Spleen (tissue), 11 donors: ENCODE data around the gene GIGYF2. TPM values are rescaled to one million over a fixed set of nuclear protein-coding genes. Genes with fewer than 3 reads are reported as not detected.
"Not testable (repeated sequence)": the region's sequence is repeated elsewhere in the genome, so short reads cannot be mapped to it uniquely, and the experiment has no call there.

ENCODE experiments used
- DNase-seq: peaks from one replicate; pipeline ENCODE4 v3.0.0-alpha.2; 2020
- H3K27ac ChIP-seq, 8 donors: fragments of 200-600 bp; sonication (generic) in 7 of 8; 1 replicate in 4 of 8; 2 replicates in 4 of 8; pipeline versions ENCODE4 v1.5.0 to v1.8.0; 2016 to 2021; ENCODE audit warnings: inconsistent platforms in 4 of 8, mild to moderate bottlenecking in 4 of 8, moderate library complexity in 1 of 8
- H3K27me3 ChIP-seq, 7 donors: fragments of 200-600 bp; sonication (generic) in 6 of 7; replicated peaks in 1 of 7; 1 replicate in 4 of 7; 2 replicates in 3 of 7; pipeline versions ENCODE4 v1.5.0 to v1.8.0; 2016 to 2021; ENCODE audit warnings: inconsistent platforms in 3 of 7, mild to moderate bottlenecking in 1 of 7
- H3K36me3 ChIP-seq, 6 donors: fragments of 200-600 bp; sonication (generic) in 5 of 6; 1 replicate in 4 of 6; 2 replicates in 2 of 6; pipeline versions ENCODE4 v1.5.0 to v1.8.0; 2016 to 2021; ENCODE audit warnings: inconsistent platforms in 2 of 6
- H3K4me1 ChIP-seq, 6 donors: fragments of 200-600 bp; sonication (generic) in 5 of 6; 1 replicate in 3 of 6; 2 replicates in 3 of 6; pipeline versions ENCODE4 v1.5.0 to v1.8.0; 2016 to 2021; ENCODE audit warnings: inconsistent platforms in 3 of 6
- H3K4me3 ChIP-seq, 8 donors: fragments of 200-600 bp; sonication (generic) in 7 of 8; 1 replicate in 4 of 8; 2 replicates in 4 of 8; pipeline versions ENCODE4 v1.5.0 to v1.8.0; 2016 to 2021; ENCODE audit warnings: inconsistent platforms in 4 of 8, mild to moderate bottlenecking in 4 of 8, moderate library complexity in 2 of 8
- H3K9me3 ChIP-seq, 8 donors: fragments of 200-600 bp; sonication (generic) in 7 of 8; 1 replicate in 4 of 8; 2 replicates in 4 of 8; pipeline versions ENCODE4 v1.5.0 to v1.8.0; 2016 to 2021; ENCODE audit warnings: inconsistent platforms in 4 of 8
- CTCF ChIP-seq, 11 experiments: fragments of 200-600 bp in 7 of 11; fragments of 450-650 bp in 4 of 11; sonication (generic) in 4 of 11; IDR thresholded peaks in 8 of 11; conservative IDR thresholded peaks in 3 of 11; 1 replicate in 7 of 11; 2 replicates in 4 of 11; pipeline versions ENCODE4 v1.4.0 to v1.8.0; 2016 to 2021; ENCODE audit warnings: antibody characterized with exemption in 11 of 11, inconsistent platforms in 4 of 11, mild to moderate bottlenecking in 1 of 11
- POLR2A ChIP-seq, 3 donors: fragments of 450-650 bp; IDR thresholded peaks; one replicate each; pipeline ENCODE4 v1.5.1; 2017; ENCODE audit warnings: antibody characterized with exemption in 3 of 3, mild to moderate bottlenecking in 1 of 3
- POLR2AphosphoS5 ChIP-seq, 3 donors: sonication (generic); formaldehyde crosslinking; IDR thresholded peaks; one replicate each; pipeline ENCODE4 v1.5.1; 2017; ENCODE audit warnings: antibody characterized with exemption in 3 of 3
- WGBS, 5 donors: extraction: QIAGEN DNeasy Blood & Tissue Kit in 3 of 5; methylation state at CpG; one replicate each; pipeline versions ENCODE4 v1.1.5 to v1.1.7; 2013 to 2018; 5-methylcytosine and 5-hydroxymethylcytosine counted together
- intact Hi-C: fragments of 100-400 bp; cut with DNase I; formaldehyde crosslinking; loops from one replicate; pipeline ENCODE4 v1.15.0; 2023; ENCODE audit warnings: low total_unique reads
- polyA plus RNA-seq, 3 donors: library from polyadenylated mRNA; stranded (reverse); fragments of 200-250 nt; gene quantifications; one replicate each; pipeline ENCODE4 v1.2.1, GENCODE V29; 2013
- total RNA-seq, 7 donors: library from RNA; depleted of rRNA in 3 of 7; stranded (reverse); fragments of >200 nt in 3 of 7; fragmentation: NEBNext Ultra II Directional in 4 of 7; extraction: Animal tissue kit (Norgen Biotek cat#: 25700) in 4 of 7; gene quantifications; one replicate each; pipeline versions ENCODE4 v1.1.0 to v1.2.1, GENCODE V29; 2016 to 2021
- donor health status: healthy with polysubstance abuse.
- donor health status: DM: no; HTN: no; CAD: no; lungs with moderate emphysema.
- donor health status: DM: no; HTN: no; CAD: no.
- donor health status: Bipolar disorder and iron deficiency.
- donor health status: healthy.
- donor health status: DM: no; HTN: no; CAD: no.
- donor health status: DM: yes; HTN: yes; CAD: no.

Gene GIGYF2
- total and polyA plus RNA-seq, 10 donors: 7.3 to 116 (median 97.2) TPM

GRCh38 chr2:232681527-232681926 is 15.6 kb upstream of the GIGYF2 start:
- H3K27ac ChIP-seq: peak overlapping the region in 5 of 8 donors; percentile 54 to 77 (median 74)
- H3K4me1 ChIP-seq: peaks cover 0 to 31% (median 6%) of the 10 kb centered on the region in 6 donors
- H3K36me3 ChIP-seq: peaks cover 0 to 5% (median 0%) of the 10 kb centered on the region in 6 donors
- TF ChIP-seq POLR2AphosphoS5 (IDR thresholded peaks at IDR 0.05) (peak; percentile 27 to 68 (median 68)), POLR2A (IDR thresholded peaks at IDR 0.05) (no peak)
- DNase-seq: peak; percentile 78
- intact Hi-C loops: no loop called here
- no peak overlapping the region for H3K4me3 ChIP-seq
- WGBS, 5 donors: 64 to 87% (median 79%) methylated on average over 10 of the region's 10 CpGs
- no peaks in the 10 kb centered on the region for H3K9me3 ChIP-seq
- H3K27me3 ChIP-seq: peaks cover 0 to 6% (median 0%) of the 10 kb centered on the region in 7 donors

- no peak overlapping the region for H3K4me3 ChIP-seq
- H3K9me3 ChIP-seq: no peaks in the 10 kb centered on the region
- 56 to 75% (median 63%) methylated on average over 1 of the region's 1 CpG for WGBS, 5 donors
- intact Hi-C loops: no loop called here
- peaks cover 0 to 6% (median 0%) of the 10 kb centered on the region in 7 donors for H3K27me3 ChIP-seq
- H3K27ac ChIP-seq: no peak overlapping the region
- peaks cover 0 to 31% (median 6%) of the 10 kb centered on the region in 6 donors for H3K4me1 ChIP-seq
- no peak for DNase-seq
- no peaks in the 10 kb centered on the region for H3K36me3 ChIP-seq
- TF ChIP-seq CTCF (IDR thresholded peaks at IDR 0.05 in 8 of 11, conservative IDR thresholded peaks at IDR 0.05 in 3 of 11) (no peak), POLR2AphosphoS5 (IDR thresholded peaks at IDR 0.05) (no peak), POLR2A (IDR thresholded peaks at IDR 0.05) (no peak)
Measured at GRCh38 chr2:232683368-232683767, 13.8 kb upstream of the GIGYF2 start.

GRCh38 chr2:232685391-232685790 is 11.7 kb upstream of the GIGYF2 start:
- peaks cover 0 to 16% (median 2%) of the 10 kb centered on the region in 6 donors for H3K4me1 ChIP-seq
- H3K9me3 ChIP-seq, H3K27ac ChIP-seq, H3K27me3 ChIP-seq, intact Hi-C loops, H3K36me3 ChIP-seq, H3K4me3 ChIP-seq: not testable (repeated sequence)
- peak; percentile 1 for DNase-seq
- 86 to 97% (median 95%) methylated on average over 6 of the region's 6 CpGs for WGBS, 5 donors

GRCh38 chr2:232687382-232688160 is 9.6 kb upstream of the GIGYF2 start:
- H3K4me3 ChIP-seq: no peak overlapping the region
- no peak for TF ChIP-seq POLR2AphosphoS5 (IDR thresholded peaks at IDR 0.05)
- TF ChIP-seq POLR2A (IDR thresholded peaks at IDR 0.05): no peak
- no peak for TF ChIP-seq CTCF (IDR thresholded peaks at IDR 0.05 in 8 of 11, conservative IDR thresholded peaks at IDR 0.05 in 3 of 11)
- H3K4me1 ChIP-seq: no peaks in the 10 kb centered on the region
- intact Hi-C loops: no loop called here
- H3K9me3 ChIP-seq: no peaks in the 10 kb centered on the region
- no peak overlapping the region for H3K27ac ChIP-seq
- DNase-seq: peak; percentile 49
- no peaks in the 10 kb centered on the region for H3K27me3 ChIP-seq
- WGBS, 5 donors: 74 to 81% (median 78%) methylated on average over 11 of the region's 11 CpGs
- no peaks in the 10 kb centered on the region for H3K36me3 ChIP-seq

- peak; percentile 46 for DNase-seq
Measured at GRCh38 chr2:232688201-232688600, 8.9 kb upstream of the GIGYF2 start.

More at GRCh38 chr2:232688201-232688600, 8.9 kb upstream of the GIGYF2 start:
- WGBS, 5 donors: 89 to 94% (median 90%) methylated on average over 7 of the region's 7 CpGs
- Histone ChIP-seq H3K27me3 (no peaks in the 10 kb centered on the region), H3K27ac (no peak overlapping the region), H3K36me3 (no peaks in the 10 kb centered on the region), H3K9me3 (no peaks in the 10 kb centered on the region), H3K4me3 (no peak overlapping the region), H3K4me1 (no peaks in the 10 kb centered on the region)
- TF ChIP-seq CTCF (IDR thresholded peaks at IDR 0.05 in 8 of 11, conservative IDR thresholded peaks at IDR 0.05 in 3 of 11): no peak
- no peak for TF ChIP-seq POLR2A (IDR thresholded peaks at IDR 0.05)
- TF ChIP-seq POLR2AphosphoS5 (IDR thresholded peaks at IDR 0.05): no peak
- intact Hi-C loops: no loop called here
